Chondrocyte (in vitro differentiated cells): ENCODE data around the gene ST6GALNAC6. TPM values are rescaled to one million over a fixed set of nuclear protein-coding genes. Genes with fewer than 3 reads are reported as not detected.
A peak's percentile ranks its signal among the peaks of the same experiment; 100 is the strongest.

ENCODE experiments used
- DNase-seq: peaks from one replicate; pipeline ENCODE4 v3.0.0; 2021; ENCODE audit warnings: mixed read lengths, low spot score
- H3K27ac Mint-ChIP-seq: one replicate; pipeline ENCODE4 v1.8.0; 2021; ENCODE audit warnings: mild to moderate bottlenecking, moderate library complexity, mixed read lengths; ENCODE audit not compliant: unreplicated experiment
- H3K27me3 Mint-ChIP-seq: 2 replicates; pipeline ENCODE4 v1.8.0; 2021; ENCODE audit warnings: low read depth, mixed read lengths
- H3K36me3 Mint-ChIP-seq: 2 replicates; pipeline ENCODE4 v1.8.0; 2021; ENCODE audit warnings: low read depth, mixed read lengths
- H3K4me1 Mint-ChIP-seq: 2 replicates; pipeline ENCODE4 v1.8.0; 2021; ENCODE audit warnings: low read depth, mild to moderate bottlenecking, mixed read lengths
- H3K4me3 Mint-ChIP-seq: one replicate; pipeline ENCODE4 v1.8.0; 2021; ENCODE audit warnings: mild to moderate bottlenecking, moderate library complexity, mixed read lengths; ENCODE audit not compliant: unreplicated experiment
- H3K9me3 Mint-ChIP-seq: 2 replicates; pipeline ENCODE4 v1.8.0; 2021; ENCODE audit warnings: low read depth, mixed read lengths
- CTCF ChIP-seq: fragments of 200-600 bp; sonication (generic); IDR thresholded peaks from 2 replicates; pipeline ENCODE4 v1.5.0; 2021; ENCODE audit warnings: antibody characterized with exemption, mild to moderate bottlenecking, moderate library complexity
- total RNA-seq: library from RNA; stranded (reverse); gene quantifications from 3 replicates; pipeline ENCODE4 v1.2.1, GENCODE V29; 2021

Gene ST6GALNAC6
- total RNA-seq, 1 donor from 2014 or later: 47.5 TPM

GRCh38 chr9:127890053-127890452, 9.3 kb downstream of the ST6GALNAC6 start:
- no peak overlapping the region for H3K27ac Mint-ChIP-seq

GRCh38 chr9:127887792-127888191, 11.6 kb downstream of the ST6GALNAC6 start:
- Mint-ChIP-seq H3K4me3 (no peak overlapping the region), H3K36me3 (peaks cover 27% of the 10 kb centered on the region), H3K27me3 (no peaks in the 10 kb centered on the region), H3K27ac (no peak overlapping the region), H3K9me3 (no peaks in the 10 kb centered on the region), H3K4me1 (peaks cover 29% of the 10 kb centered on the region)
- no peak for DNase-seq
- peak; percentile 17 for TF ChIP-seq CTCF

More at GRCh38 chr9:127890053-127890452, 9.3 kb downstream of the ST6GALNAC6 start:
- no peak overlapping the region for H3K4me3 Mint-ChIP-seq
- H3K4me1 Mint-ChIP-seq: peaks cover 14% of the 10 kb centered on the region
- no peak for TF ChIP-seq CTCF
- no peaks in the 10 kb centered on the region for H3K9me3 Mint-ChIP-seq
- H3K27me3 Mint-ChIP-seq: no peaks in the 10 kb centered on the region
- H3K36me3 Mint-ChIP-seq: peaks cover 43% of the 10 kb centered on the region
- no peak for DNase-seq

- peak; percentile 79 for DNase-seq
- H3K27ac Mint-ChIP-seq: no peak overlapping the region
- no peaks in the 10 kb centered on the region for H3K27me3 Mint-ChIP-seq
- no peaks in the 10 kb centered on the region for H3K9me3 Mint-ChIP-seq
- H3K4me3 Mint-ChIP-seq: no peak overlapping the region
- H3K36me3 Mint-ChIP-seq: peaks cover 23% of the 10 kb centered on the region
- TF ChIP-seq CTCF: no peak
- H3K4me1 Mint-ChIP-seq: peaks cover 24% of the 10 kb centered on the region
Observed at GRCh38 chr9:127886401-127886972, 12.9 kb downstream of the ST6GALNAC6 start.

GRCh38 chr9:127885508-127886281, 13.7 kb downstream of the ST6GALNAC6 start:
- H3K9me3 Mint-ChIP-seq: no peaks in the 10 kb centered on the region
- no peaks in the 10 kb centered on the region for H3K27me3 Mint-ChIP-seq
- peaks cover 24% of the 10 kb centered on the region for H3K4me1 Mint-ChIP-seq
- peak overlapping the region; percentile 87 for H3K27ac Mint-ChIP-seq
- H3K4me3 Mint-ChIP-seq: no peak overlapping the region
- DNase-seq: no peak
- no peak for TF ChIP-seq CTCF
- H3K36me3 Mint-ChIP-seq: peaks cover 21% of the 10 kb centered on the region

GRCh38 chr9:127884976-127885490, 14.4 kb downstream of the ST6GALNAC6 start:
- no peak overlapping the region for H3K4me3 Mint-ChIP-seq
- peak overlapping the region; percentile 87 for H3K27ac Mint-ChIP-seq
- no peaks in the 10 kb centered on the region for H3K9me3 Mint-ChIP-seq
- peaks cover 24% of the 10 kb centered on the region for H3K4me1 Mint-ChIP-seq
- peaks cover 17% of the 10 kb centered on the region for H3K36me3 Mint-ChIP-seq
- DNase-seq: peak; percentile 60
- no peak for TF ChIP-seq CTCF
- no peaks in the 10 kb centered on the region for H3K27me3 Mint-ChIP-seq
